K562 (cell line): ENCODE measurements around the gene SFXN2. TPM values are rescaled to one million over a fixed set of nuclear protein-coding genes. Genes with fewer than 3 reads are reported as not detected.

ENCODE experiments used
- ATAC-seq: fragments of 200-7000 bp; cut with Tn5 transposase; 3 replicates; pipeline ENCODE4 v1.9.1; 2020; ENCODE audit warnings: moderate library complexity
- BruUV-seq: library from RNA; stranded (reverse); fragments of 400-500 nt; replicated peaks from 2 replicates; lab custom pipeline; 2021; lab: Mats Ljungman, UMichigan
- CTCF ChIA-PET: fragments of 300-600 bp; formaldehyde crosslinking; extraction: SDS; loops from one replicate; lab custom pipeline; 2021; ENCODE audit warnings: low intra/inter-chr PET ratio; lab: Yijun Ruan, JAX
- POLR2A ChIA-PET: fragments of 300-600, 350-650 bp; sonication (Branson Sonifier 250); formaldehyde crosslinking; extraction: SDS; loops from one replicate; lab custom pipeline; 2021; ENCODE audit warnings: antibody characterized with exemption, inconsistent platforms; lab: Yijun Ruan, JAX
- DNase-seq, 4 experiments: peaks; one replicate each; pipeline versions ENCODE4 v3.0.0 to v3.0.0-alpha.2; 2011 to 2018; ENCODE audit warnings: low spot score in 3 of 4, mixed read lengths in 3 of 4; ENCODE audit errors: extremely low read depth in 1 of 4
- FAIRE-seq: peaks from 2 replicates; lab custom pipeline; 2011; peaks lifted over from hg19 to GRCh38; lab: Jason Lieb, UNC
- H2AFZ ChIP-seq: 2 replicates; pipeline ENCODE4 v1.6.0; 2011; ENCODE audit warnings: low read depth, low read length, control low read depth, inconsistent platforms
- H3K27ac ChIP-seq: fragments of 200-600 bp; 3 replicates; pipeline ENCODE4 v1.8.0; 2011; ENCODE audit warnings: low read depth, mild to moderate bottlenecking, control low read depth, inconsistent platforms, low read length, moderate library complexity, mixed read lengths; ENCODE audit errors: extremely low read depth
- H3K27me3 ChIP-seq, 2 experiments: fragments of 300-600 bp in 1 of 2; 2 replicates in 1 of 2; 3 replicates in 1 of 2; pipeline versions ENCODE4 v1.6.0 to v1.8.0; 2011; ENCODE audit warnings: inconsistent platforms in 2 of 2, low read length in 2 of 2, mild to moderate bottlenecking in 1 of 2, mixed read lengths in 1 of 2, moderate library complexity in 1 of 2; ENCODE audit not compliant: control insufficient read depth in 2 of 2, insufficient read depth in 2 of 2
- H3K36me3 ChIP-seq: fragments of 300-600 bp; 3 replicates; pipeline ENCODE4 v1.8.0; 2011; ENCODE audit warnings: mild to moderate bottlenecking, low read length, inconsistent platforms; ENCODE audit not compliant: control insufficient read depth, insufficient read depth
- H3K4me1 ChIP-seq, 2 experiments: fragments of 200-600 bp in 1 of 2; replicated peaks in 1 of 2; 2 replicates in 1 of 2; 3 replicates in 1 of 2; pipeline versions ENCODE4 v1.5.1 to v1.8.0; 2011; ENCODE audit warnings: inconsistent platforms in 2 of 2, low read length in 2 of 2, mild to moderate bottlenecking in 1 of 2, mixed read lengths in 1 of 2, moderate library complexity in 1 of 2; ENCODE audit not compliant: control insufficient read depth in 2 of 2, insufficient read depth in 2 of 2
- H3K4me2 ChIP-seq: 2 replicates; pipeline ENCODE4 v1.6.1; 2011; ENCODE audit warnings: low read length, control low read depth, inconsistent platforms, mixed read lengths; ENCODE audit not compliant: insufficient read depth
- H3K4me3 ChIP-seq: fragments of 200-600 bp; sonication (generic), shearing (Covaris generic); 2 replicates; pipeline ENCODE4 v1.5.1; 2016; ENCODE audit warnings: control low read depth, inconsistent platforms
- H3K79me2 ChIP-seq: fragments of 200-600 bp; 3 replicates; pipeline ENCODE4 v1.8.0; 2011; ENCODE audit warnings: low read length, inconsistent platforms; ENCODE audit not compliant: control insufficient read depth, insufficient read depth
- H3K9ac ChIP-seq, 2 experiments: 2 replicates each; pipeline versions ENCODE4 v1.6.0 to v1.6.1; 2011; ENCODE audit warnings: low read depth in 2 of 2, low read length in 2 of 2, control low read depth in 1 of 2, inconsistent platforms in 1 of 2, mild to moderate bottlenecking in 1 of 2, mixed read lengths in 1 of 2; ENCODE audit not compliant: insufficient read depth in 1 of 2
- H3K9me1 ChIP-seq: one replicate; pipeline ENCODE4 v1.6.0; 2011; ENCODE audit warnings: inconsistent platforms, mild to moderate bottlenecking, low read length, moderate library complexity; ENCODE audit not compliant: control insufficient read depth, insufficient read depth
- H3K9me3 ChIP-seq: replicated peaks from 2 replicates; pipeline ENCODE4 v1.5.1; 2011; ENCODE audit warnings: low read depth, low read length, inconsistent platforms; ENCODE audit not compliant: control insufficient read depth, insufficient read depth
- H4K20me1 ChIP-seq: replicated peaks from 2 replicates; pipeline ENCODE4 v1.6.1; 2011; ENCODE audit warnings: low read length, inconsistent platforms, mixed read lengths; ENCODE audit not compliant: control insufficient read depth, insufficient read depth
- BCOR ChIP-seq: fragments of 450-650 bp; IDR thresholded peaks from 2 replicates; pipeline ENCODE4 v1.6.1; 2016
- CHD4 ChIP-seq: fragments of 200-600 bp; sonication (generic); IDR thresholded peaks from 3 replicates; pipeline ENCODE4 v1.6.1; 2012; ENCODE audit warnings: low read depth, mild to moderate bottlenecking, mixed read lengths, low read length, inconsistent platforms; ENCODE audit not compliant: insufficient read depth, insufficient replicate concordance, poor library complexity, severe bottlenecking
- TFE3 ChIP-seq: fragments of 450-650 bp; formaldehyde crosslinking; IDR thresholded peaks from 2 replicates; pipeline ENCODE4 v1.4.0; 2020; ENCODE audit warnings: mild to moderate bottlenecking, mixed read lengths
- ZNF146 ChIP-seq: IDR thresholded peaks from one replicate; pipeline ENCODE4 v1.6.1; 2018; ENCODE audit warnings: missing compliant biosample characterization; ENCODE audit not compliant: unreplicated experiment
- ZNF347 ChIP-seq: fragments of 450-650 bp; formaldehyde crosslinking; IDR thresholded peaks from 2 replicates; pipeline ENCODE4 v1.4.0; 2020; ENCODE audit warnings: low read depth, mild to moderate bottlenecking, moderate library complexity
- WGBS: fragments of 100-300 bp; shearing (Covaris generic); methylation state at CpG from one replicate; pipeline ENCODE4 v1.1.6; 2016; ENCODE audit warnings: low coverage, mixed read lengths; ENCODE audit not compliant: insufficient coverage; ENCODE audit errors: missing lambda C conversion rate; 5-methylcytosine and 5-hydroxymethylcytosine counted together
- in situ Hi-C: fragments of 300-500 bp; cut with MboI; formaldehyde crosslinking; loops from 4 replicates; pipeline ENCODE4 v1.15.0; 2018; ENCODE audit warnings: inconsistent platforms, mixed read lengths
- intact Hi-C: fragments of 100-400 bp; cut with micrococcal nuclease; formaldehyde crosslinking; loops from 2 replicates; pipeline ENCODE4 v1.14.2; 2022
- polyA plus RNA-seq, 8 experiments: library from polyadenylated mRNA; depleted of rRNA in 4 of 8; stranded (reverse) in 5 of 8; unstranded in 3 of 8; fragments of >200 nt; fragmentation: Nextera tagmentation in 2 of 8; fragmentation: Illumina TruSeq in 1 of 8; extraction: Ambion mirVana in 2 of 8; extraction: Trizol in 1 of 8; gene quantifications; 2 replicates each; pipeline versions ENCODE4 v1.2.1 to v1.2.3, GENCODE V29; 2011 to 2014; ENCODE audit warnings: inconsistent platforms in 1 of 8, missing spikeins in 1 of 8
- total RNA-seq, 7 experiments: library from RNA; depleted of rRNA in 6 of 7; stranded (reverse); fragments of >200 nt in 6 of 7; fragmentation: Illumina TruSeq in 2 of 7; extraction: Trizol in 2 of 7; gene quantifications; 2 replicates each; pipeline versions ENCODE4 v1.2.1 to v1.2.3, GENCODE V29; 2011 to 2021; ENCODE audit warnings: low replicate concordance in 1 of 7

SFXN2 gene
- total and polyA plus RNA-seq, 9 of the 15 experiments (the other 6 are each of a cell fraction or from before 2014, with no cell fraction given), result 7.3 to 23.8 (median 15.7) TPM

GRCh38 chr10:102723989-102724388, 9.6 kb downstream of the SFXN2 start:
- H3K36me3 ChIP-seq, result peaks cover 41% of the 10 kb centered on the region
- ATAC-seq (no peak), DNase-seq (no peak), FAIRE-seq (no peak)
- in situ Hi-C loops (loop anchor here (5.0 kb wide), 1 partner anchor 178 kb away; no protein-coding TSS in a partner anchor), intact Hi-C loops (no loop called here)
- H3K4me2 ChIP-seq, result no peak overlapping the region
- TF ChIP-seq TFE3 (CRISPR knock-in tag) (no peak), ZNF146 (peak; percentile 88), BCOR (0 out of 2 replicates have a peak, but pooled peaks have one; percentile 38)
- H2AFZ ChIP-seq, result no peak overlapping the region
- H3K4me3 ChIP-seq, result no peak overlapping the region
- peaks cover 24% of the 10 kb centered on the region for H3K79me2 ChIP-seq
- H3K27me3 ChIP-seq, result no peaks in the 10 kb centered on the region
- no peaks in the 10 kb centered on the region for H3K9me1 ChIP-seq
- no peak overlapping the region for H3K27ac ChIP-seq
- no peaks in the 10 kb centered on the region for H4K20me1 ChIP-seq
- H3K9ac ChIP-seq, result no peak overlapping the region
- WGBS, result 98% methylated on average over 4 of the region's 4 CpGs
- peaks cover 0 to 2% of the 10 kb centered on the region in 2 experiments; a peak in 2 of 5 replicates for H3K4me1 ChIP-seq
- no TSS peak for BruUV-seq
- CTCF ChIA-PET, result no interaction called here
- no peaks in the 10 kb centered on the region for H3K9me3 ChIP-seq
- POLR2A ChIA-PET, result no interaction called here

GRCh38 chr10:102726274-102726673, 11.8 kb downstream of the SFXN2 start:
- H2AFZ ChIP-seq, result no peak overlapping the region
- H3K4me1 ChIP-seq, result peaks cover 0 to 5% of the 10 kb centered on the region in 2 experiments; a peak in 2 of 5 replicates
- intact Hi-C loops, result loop anchor here (5.0 kb wide), 4 partner anchors 106 to 516 kb away; partner anchors contain the start of gene CNNM2
- no peaks in the 10 kb centered on the region for H4K20me1 ChIP-seq
- ChIA-PET POLR2A (no interaction called here), CTCF (no interaction called here)
- WGBS, result 67% methylated on average over 1 of the region's 3 CpGs
- peaks cover 49% of the 10 kb centered on the region for H3K36me3 ChIP-seq
- no TSS peak for BruUV-seq
- DNase-seq (no peak), FAIRE-seq (no peak), ATAC-seq (no peak)
- H3K9me1 ChIP-seq, result no peaks in the 10 kb centered on the region
- no peak for TF ChIP-seq ZNF347 (CRISPR knock-in tag)
- no peak for TF ChIP-seq CHD4
- no peaks in the 10 kb centered on the region for H3K27me3 ChIP-seq
- H3K27ac ChIP-seq, result no peak overlapping the region
- H3K79me2 ChIP-seq, result peaks cover 13% of the 10 kb centered on the region; the same call in 2 of the 3 replicates
- H3K4me2 ChIP-seq, result no peak overlapping the region
- in situ Hi-C loops, result loop anchor here (5.0 kb wide), 2 partner anchors 106 to 341 kb away; no protein-coding TSS in a partner anchor
- H3K9ac ChIP-seq, result no peak overlapping the region
- no peak overlapping the region for H3K4me3 ChIP-seq
- H3K9me3 ChIP-seq, result no peaks in the 10 kb centered on the region
